Naive B cell (primary cell): ENCODE data around the gene WDFY3. TPM values are rescaled to one million over a fixed set of nuclear protein-coding genes. Genes with fewer than 3 reads are reported as not detected.

Source experiments
- ATAC-seq, 2 donors: fragments of 150-1000 bp; cut with Tn5 transposase; 2 replicates each; pipeline ENCODE4 v1.10.0; 2021; ENCODE audit warnings: low read depth in 2 of 2, mild to moderate bottlenecking in 2 of 2, moderate library complexity in 2 of 2
- DNase-seq: peaks from one replicate; pipeline ENCODE4 v3.0.0; 2022
- H3K27ac Mint-ChIP-seq, 6 donors: one replicate each; pipeline ENCODE4 v1.8.0; 2020 to 2022; ENCODE audit warnings: mild to moderate bottlenecking in 6 of 6, mixed read lengths in 6 of 6, moderate library complexity in 5 of 6, inconsistent platforms in 2 of 6
- H3K27me3 Mint-ChIP-seq, 3 donors: one replicate each; pipeline ENCODE4 v1.8.0; 2021 to 2022; ENCODE audit warnings: mixed read lengths in 3 of 3, mild to moderate bottlenecking in 1 of 3
- H3K36me3 Mint-ChIP-seq, 2 donors: one replicate each; pipeline ENCODE4 v1.8.0; 2020 to 2022; ENCODE audit warnings: mixed read lengths in 2 of 2, inconsistent platforms in 1 of 2, mild to moderate bottlenecking in 1 of 2
- H3K4me1 Mint-ChIP-seq, 3 donors: one replicate each; pipeline ENCODE4 v1.8.0; 2020 to 2022; ENCODE audit warnings: mixed read lengths in 3 of 3, inconsistent platforms in 1 of 3, mild to moderate bottlenecking in 1 of 3, moderate library complexity in 1 of 3
- H3K4me3 Mint-ChIP-seq, 8 donors: one replicate each; pipeline ENCODE4 v1.8.0; 2020 to 2022; ENCODE audit warnings: mild to moderate bottlenecking in 8 of 8, mixed read lengths in 8 of 8, moderate library complexity in 8 of 8, inconsistent platforms in 2 of 8
- H3K9me3 Mint-ChIP-seq, 7 donors: one replicate each; pipeline ENCODE4 v1.8.0; 2020 to 2022; ENCODE audit warnings: mixed read lengths in 7 of 7, mild to moderate bottlenecking in 5 of 7, inconsistent platforms in 2 of 7, moderate library complexity in 1 of 7
- polyA plus RNA-seq, 6 donors: library from polyadenylated mRNA; unstranded; fragments of 300-500 nt; fragmentation: Illumina TruSeq; gene quantifications; one replicate each; pipeline ENCODE4 v1.2.3, GENCODE V29; 2021; ENCODE audit warnings: low read depth in 6 of 6

Gene WDFY3
- polyA plus RNA-seq, 6 donors from 2014 or later, result 0.19 TPM; not detected in 5

DNA sequence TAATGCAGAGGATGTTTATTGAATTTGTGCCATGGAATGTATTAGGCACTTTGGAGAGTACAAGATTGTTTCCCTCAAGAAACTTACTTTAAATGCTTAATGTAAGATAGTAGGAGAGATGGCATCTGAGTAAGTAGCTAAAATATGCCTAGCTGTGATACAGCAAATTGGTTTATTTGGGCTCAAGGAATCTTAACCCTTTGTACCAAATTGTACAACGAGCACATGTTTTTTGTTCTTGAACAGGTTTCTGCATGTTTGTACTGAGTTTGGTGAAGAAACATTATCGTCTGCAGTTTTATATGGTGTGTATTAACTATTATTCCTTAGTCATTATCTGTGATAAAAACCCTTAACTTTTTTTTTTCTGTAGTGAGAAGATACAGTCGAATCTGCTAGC is 334.9 kb downstream of the WDFY3 start:
- DNase-seq (no peak), ATAC-seq (no peak)
- H3K36me3 Mint-ChIP-seq, result no peaks in the 10 kb centered on the region
- no peaks in the 10 kb centered on the region for H3K4me1 Mint-ChIP-seq
- H3K27ac Mint-ChIP-seq, result no peak overlapping the region
- no peak overlapping the region for H3K4me3 Mint-ChIP-seq
- H3K27me3 Mint-ChIP-seq, result peaks cover 0 to 4% (median 0%) of the 10 kb centered on the region in 3 donors
- peaks cover 0 to 5% (median 0%) of the 10 kb centered on the region in 7 donors for H3K9me3 Mint-ChIP-seq

DNA sequence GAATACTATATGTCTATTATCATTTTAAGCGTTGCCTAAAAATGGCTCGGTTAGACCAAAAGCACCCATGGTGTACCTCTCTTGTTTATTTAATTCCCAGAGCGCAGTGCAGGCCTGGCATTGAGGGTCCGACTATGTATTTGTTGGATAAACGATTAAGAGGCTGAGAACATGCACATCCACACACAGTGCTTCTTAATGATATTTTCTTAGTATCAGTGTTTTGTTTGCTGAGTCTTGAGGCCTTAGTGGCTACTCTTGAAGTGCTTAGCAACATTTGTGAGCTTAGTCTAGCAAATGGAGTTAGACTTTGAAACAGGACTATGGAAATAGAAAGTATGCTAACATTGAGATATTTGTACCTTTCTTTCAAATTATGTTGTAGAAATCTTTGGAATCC is 339.8 kb downstream of the WDFY3 start:
- ATAC-seq, result no peak
- peaks cover 8 to 15% (median 9%) of the 10 kb centered on the region in 3 donors for H3K4me1 Mint-ChIP-seq
- no peak for DNase-seq

DNA sequence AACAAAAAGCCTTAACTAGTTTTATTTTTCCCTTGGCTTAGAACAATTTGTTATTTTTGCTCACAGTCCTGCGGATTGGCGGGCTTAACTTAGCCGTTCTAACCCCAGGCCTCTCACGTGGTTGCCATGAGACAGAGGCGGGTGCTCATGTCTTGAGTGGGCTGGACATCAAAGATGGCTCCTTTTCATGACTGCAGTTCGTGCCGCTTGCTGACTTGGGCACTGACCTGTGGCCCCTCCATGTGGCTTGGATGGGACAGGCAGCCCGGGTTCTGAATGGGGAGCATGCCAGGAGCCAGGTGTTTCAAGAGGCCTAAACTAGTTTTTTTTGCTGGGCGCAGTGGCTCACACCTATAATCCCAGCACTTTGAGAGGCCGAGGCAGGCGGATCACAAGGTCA is 342.8 kb downstream of the WDFY3 start:
- DNase-seq, result no peak
- Mint-ChIP-seq H3K27ac (no peak overlapping the region), H3K4me3 (no peak overlapping the region), H3K9me3 (peaks cover 0 to 5% (median 0%) of the 10 kb centered on the region in 7 donors), H3K27me3 (no peaks in the 10 kb centered on the region), H3K4me1 (peaks cover 8 to 15% (median 9%) of the 10 kb centered on the region in 3 donors), H3K36me3 (no peaks in the 10 kb centered on the region)
- no peak for ATAC-seq

More for the DNA sequence above, 339.8 kb downstream of the WDFY3 start:
- Mint-ChIP-seq H3K4me3 (no peak overlapping the region), H3K9me3 (peaks cover 0 to 5% (median 0%) of the 10 kb centered on the region in 7 donors), H3K36me3 (no peaks in the 10 kb centered on the region), H3K27ac (no peak overlapping the region), H3K27me3 (no peaks in the 10 kb centered on the region)

DNA sequence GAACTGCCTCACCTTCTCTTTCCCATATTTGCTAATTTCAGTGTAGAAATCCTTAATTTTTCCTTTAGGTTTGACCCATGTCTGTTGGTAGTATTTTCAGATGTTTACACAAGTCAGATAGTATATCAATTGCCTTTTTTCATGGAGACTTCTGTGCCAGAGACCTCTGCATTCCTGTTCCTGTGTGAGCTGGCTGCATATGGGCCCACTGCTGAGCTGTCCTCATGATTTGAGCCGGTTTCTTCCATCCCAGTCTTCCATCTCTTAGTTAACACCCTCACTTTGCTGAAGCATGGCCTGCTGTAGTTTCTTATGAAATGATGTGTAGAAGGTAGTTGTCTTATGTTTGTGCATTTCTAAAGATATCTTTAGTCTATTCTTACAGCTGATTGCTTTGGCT is 343.5 kb downstream of the WDFY3 start:
- DNase-seq, result no peak
- Mint-ChIP-seq H3K4me3 (peak overlapping the region in 1 of 8 donors; percentile 12), H3K27ac (peak overlapping the region in 2 of 6 donors; percentile 6 to 20), H3K4me1 (peaks cover 8 to 15% (median 9%) of the 10 kb centered on the region in 3 donors), H3K27me3 (no peaks in the 10 kb centered on the region), H3K36me3 (no peaks in the 10 kb centered on the region), H3K9me3 (peaks cover 0 to 5% (median 0%) of the 10 kb centered on the region in 7 donors)
- no peak for ATAC-seq
